Adrenal gland (tissue), 12 donors: ENCODE results near the gene MID1. TPM values are rescaled to one million over a fixed set of nuclear protein-coding genes. Genes with fewer than 3 reads are reported as not detected.

Experiments used
- DNase-seq, 7 donors: peaks; one replicate each; pipeline ENCODE4 v3.0.0-alpha.2; 2019 to 2020
- H3K27ac ChIP-seq, 5 donors: fragments of 200-600 bp; sonication (generic) in 4 of 5; 1 replicate in 3 of 5; 2 replicates in 2 of 5; pipeline versions ENCODE4 v1.5.1 to v1.8.0; 2016 to 2020; ENCODE audit warnings: mild to moderate bottlenecking in 1 of 5
- H3K27me3 ChIP-seq: fragments of 200-600 bp; 2 replicates; pipeline ENCODE4 v1.8.0; 2021
- H3K36me3 ChIP-seq, 2 donors: fragments of 200-600 bp; replicated peaks in 1 of 2; 1 replicate in 1 of 2; 2 replicates in 1 of 2; pipeline versions ENCODE4 v1.5.1 to v1.8.0; 2018 to 2022
- H3K4me1 ChIP-seq, 2 donors: fragments of 200-600 bp; replicated peaks in 1 of 2; 1 replicate in 1 of 2; 2 replicates in 1 of 2; pipeline versions ENCODE4 v1.5.1 to v1.8.0; 2018 to 2021
- H3K4me3 ChIP-seq, 4 donors: fragments of 200-600 bp; sonication (generic) in 3 of 4; one replicate each; pipeline ENCODE4 v1.5.1; 2016 to 2018
- H3K9me3 ChIP-seq, 3 donors: fragments of 200-600 bp; sonication (generic) in 1 of 3; replicated peaks in 1 of 3; 1 replicate in 2 of 3; 2 replicates in 1 of 3; pipeline versions ENCODE4 v1.5.1 to v1.8.0; 2016 to 2021
- CTCF ChIP-seq, 6 experiments: fragments of 450-650 bp in 4 of 6; fragments of 200-600 bp in 2 of 6; sonication (generic) in 1 of 6; IDR thresholded peaks; 1 replicate in 5 of 6; 2 replicates in 1 of 6; pipeline versions ENCODE4 v1.5.1 to v1.8.0; 2016 to 2021; ENCODE audit warnings: antibody characterized with exemption in 6 of 6, mild to moderate bottlenecking in 2 of 6, moderate library complexity in 1 of 6
- POLR2A ChIP-seq, 2 donors: fragments of 450-650 bp; IDR thresholded peaks; one replicate each; pipeline ENCODE4 v1.6.1; 2017; ENCODE audit warnings: antibody characterized with exemption in 2 of 2, mild to moderate bottlenecking in 2 of 2, moderate library complexity in 1 of 2
- WGBS, 4 donors: extraction: QIAGEN DNeasy Blood & Tissue Kit in 2 of 4; methylation state at CpG; one replicate each; pipeline versions ENCODE4 v1.1.5 to v1.1.7; 2013 to 2017; 5-methylcytosine and 5-hydroxymethylcytosine counted together
- intact Hi-C, 2 donors: fragments of 100-400 bp; cut with DNase I; formaldehyde crosslinking; loops; one replicate each; pipeline versions ENCODE4 v1.14.1 to v1.15.0; 2022 to 2023
- polyA plus RNA-seq, 3 donors: library from polyadenylated mRNA; stranded (reverse); fragments of 200-250 nt in 2 of 3; fragments of 350-450 nt in 1 of 3; fragmentation: Illumina TruSeq in 1 of 3; extraction: RNeasy Lipid Tissue Mini Kit (QIAGEN cat#74804) in 1 of 3; gene quantifications; one replicate each; pipeline ENCODE4 v1.2.3, GENCODE V29; 2013 to 2014
- total RNA-seq, 9 donors: library from RNA; depleted of rRNA in 4 of 9; stranded (reverse); fragments of >200 nt in 4 of 9; fragments of 120-200 nt in 1 of 9; fragmentation: NEBNext Ultra II Directional in 1 of 9; extraction: Animal tissue kit (Norgen Biotek cat#: 25700) in 1 of 9; gene quantifications; one replicate each; pipeline versions ENCODE4 v1.1.0 to v1.2.4, GENCODE V29; 2013 to 2023
- donor health status: healthy with polysubstance abuse.
- donor health status: Bipolar disorder and iron deficiency.
- donor health status: DM: yes; HTN: yes; CAD: no.
- donor health status: DM: no; HTN: no; CAD: no.
- donor health status: DM: no; HTN: no; CAD: no.
- donor health status: DM: yes; HTN: yes; CAD: no.

MID1 gene
- total and polyA plus RNA-seq, 12 donors: 3.6 to 19.4 (median 7.7) TPM

GRCh38 chrX:10495677-10496076 is 124.7 kb downstream of the MID1 start:
- Histone ChIP-seq H3K27me3 (no peaks in the 10 kb centered on the region), H3K36me3 (no peaks in the 10 kb centered on the region), H3K9me3 (no peaks in the 10 kb centered on the region), H3K27ac (no peak overlapping the region), H3K4me3 (no peak overlapping the region), H3K4me1 (no peaks in the 10 kb centered on the region)
- DNase-seq: no peak
- TF ChIP-seq CTCF (IDR thresholded peaks at IDR 0.05) (no peak), POLR2A (IDR thresholded peaks at IDR 0.05) (no peak)
- intact Hi-C loops: no loop called here
- 79 to 97% (median 90%) methylated on average over 3 of the region's 3 CpGs for WGBS, 4 donors

DNA sequence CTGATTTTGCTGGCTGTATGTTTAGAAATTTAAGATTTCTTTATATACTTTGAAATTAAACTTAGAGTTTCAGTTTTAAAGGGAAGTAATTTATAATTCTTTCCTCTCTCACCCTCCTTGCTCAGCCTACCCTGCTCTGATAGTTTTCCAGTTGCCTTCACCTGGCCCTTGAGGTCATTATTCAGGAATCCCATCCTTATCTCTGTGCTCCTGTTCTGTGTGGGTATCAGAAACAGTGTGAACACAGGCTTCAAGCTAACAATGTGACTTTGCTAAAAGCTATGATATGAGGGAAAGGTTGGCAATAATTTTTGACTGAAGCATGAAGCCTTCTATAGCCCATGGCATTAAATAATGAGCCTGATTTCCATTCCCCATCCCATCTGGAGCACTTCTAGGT is 128.1 kb downstream of the MID1 start:
- H3K4me3 ChIP-seq: no peak overlapping the region
- TF ChIP-seq CTCF (IDR thresholded peaks at IDR 0.05) (no peak), POLR2A (IDR thresholded peaks at IDR 0.05) (no peak)
- intact Hi-C loops: no loop called here
- H3K36me3 ChIP-seq: no peaks in the 10 kb centered on the region
- no peaks in the 10 kb centered on the region for H3K9me3 ChIP-seq
- no peak for DNase-seq
- H3K27ac ChIP-seq: no peak overlapping the region
- H3K4me1 ChIP-seq: no peaks in the 10 kb centered on the region
- H3K27me3 ChIP-seq: no peaks in the 10 kb centered on the region

- intact Hi-C loops: no loop called here
- H3K27ac ChIP-seq: peak overlapping the region in 1 of 5 donors; percentile 47
- DNase-seq: no peak
These were observed 134.0 kb downstream of the MID1 start for GRCh38 chrX:10486373-10486772.

GRCh38 chrX:10485326-10485725 is 135.1 kb downstream of the MID1 start:
- Histone ChIP-seq H3K4me1 (no peaks in the 10 kb centered on the region), H3K36me3 (no peaks in the 10 kb centered on the region), H3K9me3 (no peaks in the 10 kb centered on the region), H3K27me3 (no peaks in the 10 kb centered on the region), H3K27ac (no peak overlapping the region), H3K4me3 (no peak overlapping the region)
- TF ChIP-seq CTCF (IDR thresholded peaks at IDR 0.05) (no peak), POLR2A (IDR thresholded peaks at IDR 0.05) (no peak)
- no peak for DNase-seq
- WGBS, 4 donors: 66 to 95% (median 82%) methylated on average over 3 of the region's 3 CpGs
- intact Hi-C loops: no loop called here

More at GRCh38 chrX:10486373-10486772, 134.0 kb downstream of the MID1 start:
- no peaks in the 10 kb centered on the region for H3K27me3 ChIP-seq
- no peaks in the 10 kb centered on the region for H3K36me3 ChIP-seq
- no peaks in the 10 kb centered on the region for H3K9me3 ChIP-seq
- WGBS, 4 donors: 59 to 74% (median 65%) methylated on average over 3 of the region's 3 CpGs
- no peak for TF ChIP-seq CTCF (IDR thresholded peaks at IDR 0.05)
- TF ChIP-seq POLR2A (IDR thresholded peaks at IDR 0.05): no peak
- H3K4me3 ChIP-seq: no peak overlapping the region
- no peaks in the 10 kb centered on the region for H3K4me1 ChIP-seq
